Activated naive CD8-positive, alpha-beta T cell treated with anti-CD3 and anti-CD28 coated beads, Interleukin-2, amount 10 ng/mL, durations not matched to agents 7 days and 5 days (primary cell): ENCODE data around the gene DDX10. TPM values are rescaled to one million over a fixed set of nuclear protein-coding genes. Genes with fewer than 3 reads are reported as not detected.
A peak's percentile ranks its signal among the peaks of the same experiment; 100 is the strongest.

Experiments used
- ATAC-seq: fragments of 150-1000 bp; cut with Tn5 transposase; one replicate; pipeline ENCODE4 v1.10.0; 2021; ENCODE audit warnings: low read depth, moderate library complexity
- POLR2A ChIA-PET: fragments of 350-600 bp; sonication (Branson Sonifier 250); formaldehyde crosslinking; loops from one replicate; lab custom pipeline; 2021; ENCODE audit warnings: antibody characterized with exemption; lab: Charles Lee
- DNase-seq: peaks from one replicate; pipeline ENCODE4 v3.0.0; 2021
- H3K27ac Mint-ChIP-seq: one replicate; pipeline ENCODE4 v1.8.0; 2022; ENCODE audit warnings: mild to moderate bottlenecking, mixed read lengths
- H3K27me3 Mint-ChIP-seq: one replicate; pipeline ENCODE4 v1.8.0; 2022; ENCODE audit warnings: mild to moderate bottlenecking, moderate library complexity, mixed read lengths
- H3K36me3 Mint-ChIP-seq: one replicate; pipeline ENCODE4 v1.8.0; 2021; ENCODE audit warnings: mild to moderate bottlenecking, mixed read lengths
- H3K4me1 Mint-ChIP-seq: one replicate; pipeline ENCODE4 v1.8.0; 2021; ENCODE audit warnings: mixed read lengths
- H3K4me3 Mint-ChIP-seq: one replicate; pipeline ENCODE4 v1.8.0; 2022; ENCODE audit warnings: mild to moderate bottlenecking, moderate library complexity, mixed read lengths
- H3K9me3 Mint-ChIP-seq: one replicate; pipeline ENCODE4 v1.8.0; 2021; ENCODE audit warnings: mixed read lengths
- total RNA-seq, 2 experiments: library from RNA; stranded (reverse); gene quantifications; one replicate each; pipeline ENCODE4 v1.2.3, GENCODE V29; 2021

Gene DDX10
- total RNA-seq, 2 experiments from 2014 or later: 22.0 to 24.7 TPM

DNA sequence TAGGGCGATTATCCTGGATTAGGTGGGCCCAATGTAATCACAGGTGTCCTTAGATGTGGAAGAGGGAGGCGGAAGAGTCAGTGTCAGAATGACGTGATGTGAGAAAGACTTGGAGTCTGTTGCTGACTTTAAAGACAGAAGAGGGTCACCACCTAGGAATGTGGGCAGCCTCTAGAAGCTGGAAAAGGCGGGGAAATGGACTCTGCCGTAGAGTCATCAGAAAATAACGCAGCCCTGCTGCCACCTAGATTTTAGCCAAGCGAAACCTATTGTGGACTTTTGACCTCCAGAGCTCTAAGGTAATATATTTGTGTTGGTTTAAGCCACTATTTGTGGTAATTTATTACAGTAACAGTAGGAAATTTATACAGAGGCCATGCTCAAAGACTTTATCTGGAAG, 4.8 kb downstream of the DDX10 start:
- Mint-ChIP-seq H3K27me3 (no peaks in the 10 kb centered on the region), H3K36me3 (peaks cover 14% of the 10 kb centered on the region), H3K9me3 (no peaks in the 10 kb centered on the region), H3K4me1 (peaks cover 40% of the 10 kb centered on the region), H3K27ac (no peak overlapping the region), H3K4me3 (no peak overlapping the region)
- no peak for DNase-seq
- ATAC-seq: no peak
- POLR2A ChIA-PET: no interaction called here

DNA sequence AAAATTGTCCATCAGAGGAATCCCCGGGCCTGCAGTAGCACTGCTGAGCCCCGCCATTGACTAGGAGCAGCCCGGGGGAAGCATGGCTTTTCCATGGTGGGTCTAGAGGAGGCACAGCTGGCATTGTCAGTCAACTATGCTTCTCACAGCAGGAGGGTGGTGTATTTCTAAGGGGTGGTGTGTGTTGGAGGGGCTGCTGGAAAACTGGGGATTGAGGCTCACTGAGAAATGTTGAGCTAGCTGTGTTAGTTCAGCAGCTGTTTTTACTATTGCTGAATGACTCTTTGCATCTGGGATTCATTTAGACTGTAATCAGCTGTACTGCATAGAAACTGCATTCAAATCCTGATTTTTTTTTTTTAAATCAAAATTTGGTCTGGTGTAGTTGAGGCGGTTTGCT, 5.6 kb downstream of the DDX10 start:
- Mint-ChIP-seq H3K4me1 (peaks cover 40% of the 10 kb centered on the region), H3K9me3 (no peaks in the 10 kb centered on the region), H3K4me3 (no peak overlapping the region), H3K36me3 (peaks cover 12% of the 10 kb centered on the region), H3K27ac (no peak overlapping the region), H3K27me3 (no peaks in the 10 kb centered on the region)
- ATAC-seq (no peak), DNase-seq (no peak)
- POLR2A ChIA-PET: no interaction called here

DNA sequence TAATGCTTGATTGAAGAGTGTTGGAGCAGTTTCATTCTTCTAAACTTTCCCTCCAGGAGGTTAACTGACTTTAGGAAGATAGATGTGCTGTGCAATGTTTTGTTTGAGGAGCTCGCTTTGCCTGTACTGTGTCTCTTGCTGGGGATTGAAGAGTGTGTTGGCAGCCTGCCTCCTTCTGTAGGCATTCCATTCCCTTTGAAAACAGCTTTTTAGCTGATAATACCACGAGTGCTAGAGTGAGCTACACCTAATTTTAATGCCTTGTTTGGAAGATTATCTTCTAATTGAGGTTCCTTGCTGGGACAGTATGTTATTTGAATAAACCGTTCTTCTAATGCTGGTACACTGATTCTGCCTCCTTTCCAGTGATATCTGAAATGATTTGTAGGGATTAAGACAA, 7.2 kb downstream of the DDX10 start:
- Mint-ChIP-seq H3K27ac (no peak overlapping the region), H3K27me3 (no peaks in the 10 kb centered on the region), H3K9me3 (no peaks in the 10 kb centered on the region), H3K4me3 (no peak overlapping the region), H3K36me3 (peaks cover 12% of the 10 kb centered on the region), H3K4me1 (peaks cover 27% of the 10 kb centered on the region)
- POLR2A ChIA-PET: no interaction called here
- DNase-seq (no peak), ATAC-seq (no peak)

DNA sequence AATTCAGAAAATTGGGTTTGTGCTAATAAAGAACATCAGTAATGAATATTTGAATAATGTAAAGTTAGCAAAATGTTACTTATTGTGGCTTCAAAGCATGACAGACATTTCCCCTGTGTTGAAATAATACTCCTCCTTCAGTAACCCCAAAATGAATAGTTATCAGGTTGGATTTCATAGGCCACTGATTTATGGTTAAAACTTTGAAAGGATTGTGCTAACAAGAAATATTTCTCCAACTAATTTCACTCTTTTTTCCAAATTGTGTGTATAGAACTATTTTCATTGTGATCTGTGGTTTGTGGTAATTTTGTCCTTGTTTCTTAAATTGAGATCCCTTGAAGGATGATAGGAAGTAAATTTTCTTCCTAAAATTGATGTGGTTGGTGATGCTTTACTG, 7.9 kb downstream of the DDX10 start:
- Mint-ChIP-seq H3K27me3 (no peaks in the 10 kb centered on the region), H3K27ac (no peak overlapping the region), H3K9me3 (no peaks in the 10 kb centered on the region), H3K4me3 (no peak overlapping the region), H3K36me3 (peaks cover 11% of the 10 kb centered on the region), H3K4me1 (peaks cover 21% of the 10 kb centered on the region)
- POLR2A ChIA-PET: no interaction called here
- no peak for DNase-seq
- ATAC-seq: no peak

DNA sequence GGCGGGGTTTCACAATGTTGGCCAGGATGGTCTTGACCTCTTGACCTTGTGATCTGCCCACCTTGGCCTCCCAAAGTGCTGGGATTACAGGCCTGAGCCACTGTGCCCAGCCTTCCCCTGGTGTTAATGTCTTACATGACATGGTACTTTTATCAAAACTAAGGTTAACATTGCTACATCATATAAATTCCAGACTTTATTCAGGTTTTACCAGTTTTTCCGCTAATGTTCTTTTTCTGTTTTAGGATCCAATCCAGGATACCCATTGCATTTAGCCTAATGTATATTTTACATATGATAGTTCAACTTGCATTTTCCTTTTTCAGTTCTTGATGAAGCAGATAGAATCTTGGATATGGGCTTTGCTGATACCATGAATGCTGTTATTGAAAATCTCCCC, 14.2 kb downstream of the DDX10 start:
- H3K27ac Mint-ChIP-seq: no peak overlapping the region
- POLR2A ChIA-PET: no interaction called here
- DNase-seq (no peak), ATAC-seq (no peak)
- peaks cover 21% of the 10 kb centered on the region for H3K36me3 Mint-ChIP-seq
- H3K27me3 Mint-ChIP-seq: no peaks in the 10 kb centered on the region
- H3K4me1 Mint-ChIP-seq: peaks cover 6% of the 10 kb centered on the region
- no peak overlapping the region for H3K4me3 Mint-ChIP-seq
- peaks cover 1% of the 10 kb centered on the region for H3K9me3 Mint-ChIP-seq

DNA sequence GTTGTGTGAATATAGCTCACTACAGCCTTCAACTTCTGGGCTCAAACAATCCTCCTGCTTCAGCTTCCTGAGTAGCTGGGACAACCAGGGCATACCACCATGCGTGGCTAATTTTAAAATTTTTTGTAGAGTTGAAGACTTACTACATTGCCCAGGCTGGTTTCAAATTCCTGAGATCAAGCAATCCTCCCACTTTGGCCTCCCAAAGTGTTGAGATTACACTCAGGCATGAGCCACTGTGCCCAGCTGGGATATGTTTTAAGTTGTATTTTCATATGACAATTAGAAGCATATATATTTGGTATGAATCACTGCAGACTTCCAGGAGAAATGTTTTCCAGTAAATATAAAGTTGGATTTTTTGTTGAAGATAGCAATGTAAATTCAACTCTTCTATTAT, 15.4 kb downstream of the DDX10 start:
- Mint-ChIP-seq H3K4me3 (no peak overlapping the region), H3K27me3 (no peaks in the 10 kb centered on the region), H3K9me3 (peaks cover 1% of the 10 kb centered on the region), H3K27ac (no peak overlapping the region), H3K4me1 (peaks cover 4% of the 10 kb centered on the region), H3K36me3 (peaks cover 23% of the 10 kb centered on the region)
- no peak for ATAC-seq
- POLR2A ChIA-PET: no interaction called here
- DNase-seq: no peak

DNA sequence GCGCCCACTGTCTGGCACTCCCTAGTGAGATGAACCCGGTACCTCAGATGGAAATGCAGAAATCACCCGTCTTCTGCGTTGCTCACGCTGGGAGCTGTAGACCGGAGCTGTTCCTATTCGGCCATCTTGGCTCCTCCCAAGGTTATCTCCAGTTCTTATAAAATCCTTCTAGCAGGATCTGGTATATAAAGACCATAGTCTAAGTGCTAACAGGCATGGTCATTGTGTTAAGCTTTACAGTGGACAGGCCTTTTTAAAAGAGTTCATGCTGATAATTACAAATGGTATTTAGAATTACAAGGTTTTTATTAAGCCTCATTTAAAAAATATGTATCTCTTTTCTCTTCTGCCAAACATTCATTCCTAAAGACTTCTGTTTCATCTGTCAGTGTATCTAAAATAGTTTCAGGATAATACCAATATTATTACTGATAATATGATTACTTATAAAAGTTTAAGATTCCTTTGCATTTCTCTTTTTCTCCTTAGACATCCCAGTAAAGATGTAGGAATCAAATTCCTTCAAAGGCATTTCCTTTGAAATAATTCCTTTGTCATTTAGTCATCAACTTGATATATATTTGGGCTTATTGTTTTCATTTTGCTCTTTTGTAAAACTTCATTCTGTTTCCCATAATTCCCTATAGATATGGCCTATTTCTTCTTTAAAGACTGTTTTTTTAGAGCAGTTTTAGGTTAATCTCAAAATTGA, 20.7 kb downstream of the DDX10 start:
- peaks cover 1% of the 10 kb centered on the region for H3K9me3 Mint-ChIP-seq
- peaks cover 3% of the 10 kb centered on the region for H3K4me1 Mint-ChIP-seq
- no peak overlapping the region for H3K27ac Mint-ChIP-seq
- no peak overlapping the region for H3K4me3 Mint-ChIP-seq
- ATAC-seq: no peak
- no peaks in the 10 kb centered on the region for H3K27me3 Mint-ChIP-seq
- peaks cover 44% of the 10 kb centered on the region for H3K36me3 Mint-ChIP-seq
- no peak for DNase-seq
- POLR2A ChIA-PET: no interaction called here

DNA sequence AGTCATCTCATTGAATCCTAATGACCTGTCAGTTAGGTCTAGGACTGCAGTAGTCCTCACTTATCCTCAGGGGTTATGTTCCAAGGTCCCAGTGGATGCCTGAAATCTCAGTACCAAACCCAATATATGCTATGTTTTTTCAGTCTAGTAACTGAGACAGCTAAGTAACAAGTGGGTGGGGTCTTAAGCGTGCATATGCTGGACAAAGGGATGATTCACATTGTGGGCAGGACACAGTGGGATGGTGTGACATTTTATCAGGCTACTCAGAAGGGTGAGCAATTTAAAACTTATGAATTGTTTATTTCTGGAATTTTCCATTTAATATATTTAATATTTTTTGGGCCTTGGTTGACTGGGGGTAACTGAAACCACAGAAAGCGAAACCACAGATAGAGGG, 29.0 kb downstream of the DDX10 start:
- Mint-ChIP-seq H3K9me3 (no peaks in the 10 kb centered on the region), H3K4me1 (peaks cover 1% of the 10 kb centered on the region), H3K27ac (no peak overlapping the region), H3K27me3 (no peaks in the 10 kb centered on the region), H3K36me3 (peaks cover 14% of the 10 kb centered on the region), H3K4me3 (no peak overlapping the region)
- no peak for ATAC-seq
- POLR2A ChIA-PET: no interaction called here
- no peak for DNase-seq

DNA sequence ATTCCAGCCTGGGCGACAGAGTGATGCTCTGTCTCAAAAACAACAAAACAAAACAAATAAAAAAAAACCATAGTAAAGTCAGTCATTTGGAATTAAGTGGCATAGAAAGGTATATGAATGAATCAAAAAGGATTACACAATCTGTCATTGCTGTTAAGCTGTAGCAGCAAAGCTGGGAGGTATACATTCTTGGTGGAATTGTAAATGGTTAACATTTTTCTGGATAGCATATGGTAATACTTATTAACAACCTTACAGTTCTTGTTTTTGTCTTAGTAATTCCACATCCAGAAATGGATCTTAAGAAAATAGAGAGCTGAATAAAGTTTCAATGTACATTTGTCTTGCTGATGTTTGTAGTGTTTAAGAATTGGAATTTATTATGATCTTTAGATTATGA, 30.0 kb downstream of the DDX10 start:
- ATAC-seq: no peak
- no peaks in the 10 kb centered on the region for H3K4me1 Mint-ChIP-seq
- no peaks in the 10 kb centered on the region for H3K9me3 Mint-ChIP-seq
- no peak for DNase-seq
- no peaks in the 10 kb centered on the region for H3K27me3 Mint-ChIP-seq
- no peak overlapping the region for H3K4me3 Mint-ChIP-seq
- POLR2A ChIA-PET: no interaction called here
- no peak overlapping the region for H3K27ac Mint-ChIP-seq
- peaks cover 5% of the 10 kb centered on the region for H3K36me3 Mint-ChIP-seq

DNA sequence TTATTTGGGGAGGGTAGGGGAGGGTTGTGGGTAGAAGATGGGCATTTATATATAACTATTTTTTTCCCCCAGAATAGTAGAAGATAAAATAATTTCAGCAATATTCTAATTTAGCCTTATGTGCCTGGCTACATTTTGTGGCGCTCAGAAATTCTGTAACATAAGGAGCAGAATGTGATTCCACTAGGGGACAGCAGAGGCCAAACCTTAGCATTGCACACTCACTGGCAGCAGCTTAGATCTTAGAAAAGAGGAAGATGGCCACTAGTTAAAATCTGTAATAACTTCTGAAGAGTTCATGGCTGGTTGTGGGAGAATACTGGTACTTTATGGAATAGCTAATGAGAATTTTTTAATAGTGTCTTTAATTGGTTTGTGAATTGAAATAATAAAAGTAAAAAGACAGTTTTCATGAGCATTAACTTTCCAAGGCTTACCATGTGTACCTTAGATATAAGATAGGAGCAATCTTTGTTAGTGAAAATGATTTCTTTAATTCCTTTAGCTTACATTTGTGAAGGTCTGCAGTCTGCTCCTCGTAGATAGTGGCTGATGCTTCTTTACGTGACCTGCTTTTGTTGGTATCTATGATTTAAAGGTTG, 33.1 kb downstream of the DDX10 start:
- Mint-ChIP-seq H3K9me3 (no peaks in the 10 kb centered on the region), H3K4me1 (peaks cover 1% of the 10 kb centered on the region), H3K4me3 (no peak overlapping the region), H3K27ac (no peak overlapping the region), H3K36me3 (peaks cover 10% of the 10 kb centered on the region), H3K27me3 (no peaks in the 10 kb centered on the region)
- peak; percentile 67 for ATAC-seq
- DNase-seq: no peak
- POLR2A ChIA-PET: no interaction called here

DNA sequence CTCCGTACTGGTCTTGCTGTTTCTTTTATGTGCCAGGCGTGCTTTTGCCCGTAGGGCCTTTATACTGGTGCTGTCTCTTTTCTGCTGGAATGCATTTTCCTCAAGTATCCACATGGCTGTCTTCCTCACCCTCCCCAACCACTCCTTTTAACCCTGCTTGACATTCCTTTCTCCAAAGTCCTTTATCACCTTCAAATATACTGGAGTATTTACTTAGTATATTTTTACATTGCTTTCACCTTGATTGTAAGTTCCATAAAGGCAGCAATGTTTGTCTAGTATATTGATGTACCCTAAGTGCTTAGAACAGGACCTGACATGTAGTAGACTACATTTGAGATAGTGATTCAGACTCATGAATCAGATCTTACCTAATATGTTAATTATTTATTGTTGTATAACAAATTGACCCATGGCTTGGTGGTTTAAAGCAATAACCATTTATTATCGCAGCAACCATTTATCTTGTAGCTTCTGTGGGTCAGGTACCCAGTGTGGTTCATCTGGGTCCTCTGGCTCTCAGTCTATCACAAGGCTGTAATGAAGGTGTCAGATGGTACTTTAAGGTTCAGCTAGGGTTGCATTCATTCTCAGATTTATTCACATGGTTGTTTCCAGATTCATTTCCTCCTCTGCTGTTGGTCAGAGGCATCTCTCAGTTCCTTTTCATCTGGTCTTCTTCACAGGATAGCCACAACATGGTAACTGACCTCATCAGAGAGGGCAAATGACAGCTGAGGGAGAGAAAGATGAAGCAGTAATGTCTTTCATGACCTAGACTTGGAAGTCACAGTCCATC, 34.2 kb downstream of the DDX10 start:
- Mint-ChIP-seq H3K36me3 (peaks cover 18% of the 10 kb centered on the region), H3K4me3 (no peak overlapping the region), H3K9me3 (no peaks in the 10 kb centered on the region), H3K27me3 (no peaks in the 10 kb centered on the region), H3K27ac (no peak overlapping the region), H3K4me1 (peaks cover 1% of the 10 kb centered on the region)
- POLR2A ChIA-PET: no interaction called here
- ATAC-seq: no peak
- no peak for DNase-seq

DNA sequence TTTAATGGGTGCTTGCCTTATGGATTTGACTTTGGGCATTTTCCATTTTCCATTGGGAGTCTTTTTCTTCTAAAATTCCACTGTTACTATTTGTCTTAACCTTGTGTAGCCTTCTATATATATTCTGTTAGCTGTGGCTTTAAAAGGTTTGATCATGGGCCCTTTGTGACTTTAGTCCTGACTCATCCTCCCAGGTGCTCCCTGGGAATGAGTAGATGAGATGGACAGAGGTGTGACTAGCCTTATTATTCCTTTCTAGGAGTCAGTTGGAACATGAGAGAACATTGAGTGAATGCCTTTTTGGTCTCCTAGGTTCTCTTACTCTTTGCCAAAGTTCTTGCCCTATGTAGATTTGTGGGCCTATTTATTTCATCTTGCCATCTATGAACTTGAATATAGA, 39.0 kb downstream of the DDX10 start:
- no peaks in the 10 kb centered on the region for H3K27me3 Mint-ChIP-seq
- peaks cover 1% of the 10 kb centered on the region for H3K4me1 Mint-ChIP-seq
- peaks cover 50% of the 10 kb centered on the region for H3K36me3 Mint-ChIP-seq
- no peak overlapping the region for H3K27ac Mint-ChIP-seq
- no peak overlapping the region for H3K4me3 Mint-ChIP-seq
- ATAC-seq (no peak), DNase-seq (no peak)
- peaks cover 3% of the 10 kb centered on the region for H3K9me3 Mint-ChIP-seq
- POLR2A ChIA-PET: no interaction called here

DNA sequence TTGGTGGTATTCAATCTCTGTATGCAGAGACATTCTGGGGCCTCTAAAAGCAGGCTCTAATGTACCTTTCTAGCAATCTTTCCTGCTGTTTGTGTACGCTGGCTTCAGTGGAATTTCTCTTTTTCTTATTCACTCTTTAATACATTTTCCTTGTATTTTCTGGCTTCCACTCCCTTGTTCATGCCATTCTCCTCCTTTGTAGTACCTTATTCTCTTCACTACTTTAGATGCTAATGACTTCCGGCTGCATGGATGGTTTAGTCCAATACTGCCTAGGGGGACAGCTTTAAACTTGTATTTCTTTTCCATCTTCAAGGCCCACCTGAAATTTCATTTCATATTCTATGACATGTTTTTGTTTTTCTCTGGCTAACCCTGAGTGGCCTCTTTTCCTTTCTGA, 40.2 kb downstream of the DDX10 start:
- Mint-ChIP-seq H3K36me3 (peaks cover 60% of the 10 kb centered on the region), H3K4me3 (no peak overlapping the region), H3K27ac (no peak overlapping the region), H3K27me3 (no peaks in the 10 kb centered on the region), H3K4me1 (peaks cover 3% of the 10 kb centered on the region), H3K9me3 (peaks cover 6% of the 10 kb centered on the region)
- DNase-seq: no peak
- POLR2A ChIA-PET: no interaction called here
- no peak for ATAC-seq

DNA sequence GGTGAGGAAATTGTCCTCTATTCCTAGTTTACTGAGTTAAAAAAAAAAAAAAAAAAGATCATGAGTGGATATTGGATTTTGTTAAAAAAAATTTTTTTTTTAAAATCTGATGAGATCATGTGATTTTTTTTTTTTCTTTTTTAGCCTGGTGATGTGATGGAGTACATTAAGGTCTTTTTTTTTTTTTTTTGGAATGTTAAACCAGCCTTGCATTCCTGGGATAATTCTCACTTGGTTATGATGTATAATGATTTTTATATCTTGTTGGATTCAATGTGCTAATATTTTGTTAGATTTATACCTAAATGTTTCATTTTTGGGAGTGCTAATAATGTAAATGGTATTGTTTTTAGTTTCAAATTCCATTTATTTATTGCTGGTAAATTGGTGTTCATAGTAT, 43.3 kb downstream of the DDX10 start:
- Mint-ChIP-seq H3K9me3 (peaks cover 7% of the 10 kb centered on the region), H3K4me3 (no peak overlapping the region), H3K27ac (no peak overlapping the region), H3K4me1 (peaks cover 7% of the 10 kb centered on the region), H3K36me3 (peaks cover 76% of the 10 kb centered on the region), H3K27me3 (no peaks in the 10 kb centered on the region)
- no peak for ATAC-seq
- DNase-seq: no peak
- POLR2A ChIA-PET: no interaction called here
